Lung (tissue), 12 donors: ENCODE measurements around the gene PPP2R5C. TPM values are rescaled to one million over a fixed set of nuclear protein-coding genes. Genes with fewer than 3 reads are reported as not detected.

ENCODE experiments used
- ATAC-seq: fragments of 200-7000 bp; cut with Tn5 transposase; one replicate; pipeline ENCODE4 v1.9.1; 2020; ENCODE audit warnings: moderate number of reproducible peaks; ENCODE audit not compliant: insufficient read depth, low FRiP score
- DNase-seq, 3 donors: peaks; one replicate each; pipeline ENCODE4 v3.0.0-alpha.2; 2013 to 2017
- H3K27ac ChIP-seq, 2 donors: one replicate each; pipeline ENCODE4 v1.5.1; 2013; ENCODE audit warnings: mild to moderate bottlenecking in 2 of 2, moderate library complexity in 2 of 2, control low read depth in 1 of 2, inconsistent platforms in 1 of 2, low read depth in 1 of 2, low read length in 1 of 2
- H3K27me3 ChIP-seq, 3 donors: one replicate each; pipeline ENCODE4 v1.5.1; 2013; ENCODE audit warnings: low read length in 2 of 3; ENCODE audit not compliant: control insufficient read depth in 3 of 3, insufficient read depth in 3 of 3
- H3K36me3 ChIP-seq, 4 donors: one replicate each; pipeline ENCODE4 v1.5.1; 2013; ENCODE audit warnings: low read length in 4 of 4, mild to moderate bottlenecking in 1 of 4, moderate library complexity in 1 of 4; ENCODE audit not compliant: control insufficient read depth in 4 of 4, insufficient read depth in 4 of 4
- H3K4me1 ChIP-seq, 5 donors: one replicate each; pipeline ENCODE4 v1.5.1; 2013; ENCODE audit warnings: low read length in 5 of 5, mild to moderate bottlenecking in 2 of 5, moderate library complexity in 1 of 5; ENCODE audit not compliant: control insufficient read depth in 5 of 5, insufficient read depth in 5 of 5
- H3K4me3 ChIP-seq: one replicate; pipeline ENCODE4 v1.5.1; 2013; ENCODE audit warnings: mild to moderate bottlenecking, control low read depth, moderate library complexity
- H3K9ac ChIP-seq, 2 donors: one replicate each; pipeline ENCODE4 v1.5.1; 2013; ENCODE audit warnings: low read length in 2 of 2, control low read depth in 1 of 2; ENCODE audit not compliant: insufficient read depth in 1 of 2
- H3K9me3 ChIP-seq, 4 donors: one replicate each; pipeline ENCODE4 v1.5.1; 2013; ENCODE audit warnings: low read length in 3 of 4, mild to moderate bottlenecking in 1 of 4, moderate library complexity in 1 of 4; ENCODE audit not compliant: control insufficient read depth in 4 of 4, insufficient read depth in 3 of 4
- CTCF ChIP-seq: IDR thresholded peaks from 2 replicates; pipeline ENCODE4 v1.5.1; 2012; ENCODE audit warnings: mild to moderate bottlenecking; ENCODE audit errors: control extremely low read depth, extremely low read depth
- WGBS, 2 donors: extraction: QIAGEN DNeasy Blood & Tissue Kit; methylation state at CpG; one replicate each; pipeline ENCODE4 v1.1.7; 2013; 5-methylcytosine and 5-hydroxymethylcytosine counted together
- polyA plus RNA-seq, 2 donors: library from polyadenylated mRNA; stranded (reverse); fragments of 200-250 nt; gene quantifications; one replicate each; pipeline ENCODE4 v1.2.1, GENCODE V29; 2013
- total RNA-seq, 2 donors: library from RNA; depleted of rRNA in 1 of 2; stranded (reverse); fragments of >200 nt in 1 of 2; gene quantifications; one replicate each; pipeline ENCODE4 v1.2.1, GENCODE V29; 2014 to 2021
- donor health status: control.
- donor health status: control.
- donor health status: Bipolar disorder and iron deficiency.
- donor health status: healthy.
- donor health status: DM: yes; HTN: yes; CAD: no.

The PPP2R5C gene
- total and polyA plus RNA-seq, 4 donors, result 66.6 to 180 (median 126) TPM

DNA sequence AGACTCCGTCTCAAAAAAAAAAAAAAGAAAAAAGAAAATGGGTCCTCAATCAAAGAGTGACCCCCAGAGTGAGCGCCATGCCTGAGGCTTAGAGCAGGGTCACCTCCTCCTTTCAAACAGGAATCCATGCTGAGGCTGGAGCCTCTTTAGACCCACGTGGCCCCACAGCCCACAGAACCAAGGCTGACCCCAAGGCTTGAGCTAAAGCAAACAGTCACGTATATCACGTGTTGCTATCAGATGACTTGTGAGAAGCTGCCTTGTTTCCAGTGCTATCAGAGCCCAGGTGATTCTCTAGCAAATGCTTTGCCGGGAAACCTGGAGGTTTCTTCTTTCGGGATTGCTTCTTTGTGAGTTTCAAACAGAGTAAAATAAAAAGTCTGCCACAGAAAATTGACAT lies 171.2 kb downstream of the PPP2R5C start:
- Histone ChIP-seq H3K27me3 (no peaks in the 10 kb centered on the region), H3K27ac (no peak overlapping the region), H3K9me3 (no peaks in the 10 kb centered on the region), H3K4me1 (peaks cover 0 to 9% (median 3%) of the 10 kb centered on the region in 5 donors), H3K9ac (no peak overlapping the region), H3K36me3 (peaks cover 0 to 6% (median 0%) of the 10 kb centered on the region in 4 donors), H3K4me3 (no peak overlapping the region)
- WGBS, 2 donors, result 51 to 71% methylated on average over 7 of the region's 7 CpGs
- ATAC-seq (no peak), DNase-seq (peak in 1 of 3 donors; percentile 38)
- TF ChIP-seq CTCF, result no peak

DNA sequence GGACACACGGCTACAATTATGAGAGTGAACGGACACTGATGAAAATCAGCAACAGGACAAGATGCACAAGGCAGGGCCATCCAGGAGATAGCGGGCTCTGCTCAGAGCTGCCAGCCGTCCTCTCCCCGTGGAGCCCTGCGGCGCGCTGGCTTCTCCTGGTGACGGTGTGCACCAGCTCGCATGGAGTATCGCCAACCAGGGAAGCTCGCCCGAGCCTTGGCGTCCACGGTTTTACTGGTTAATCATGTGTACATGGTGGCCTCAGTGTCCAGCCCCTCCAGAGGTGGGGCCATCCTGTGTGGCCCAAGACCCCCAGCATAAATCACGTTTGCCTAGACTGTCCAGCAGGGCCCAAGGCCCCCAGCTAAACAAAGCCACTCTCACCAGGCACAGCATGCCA lies 171.7 kb downstream of the PPP2R5C start:
- H3K36me3 ChIP-seq, result peaks cover 0 to 5% (median 0%) of the 10 kb centered on the region in 4 donors
- no peak overlapping the region for H3K4me3 ChIP-seq
- ATAC-seq (no peak), DNase-seq (no peak)
- WGBS, 2 donors, result 85 to 87% methylated on average over 16 of the region's 16 CpGs
- no peaks in the 10 kb centered on the region for H3K27me3 ChIP-seq
- no peak overlapping the region for H3K9ac ChIP-seq
- no peak for TF ChIP-seq CTCF
- H3K4me1 ChIP-seq, result peaks cover 0 to 4% (median 3%) of the 10 kb centered on the region in 5 donors
- H3K27ac ChIP-seq, result no peak overlapping the region
- H3K9me3 ChIP-seq, result no peaks in the 10 kb centered on the region

DNA sequence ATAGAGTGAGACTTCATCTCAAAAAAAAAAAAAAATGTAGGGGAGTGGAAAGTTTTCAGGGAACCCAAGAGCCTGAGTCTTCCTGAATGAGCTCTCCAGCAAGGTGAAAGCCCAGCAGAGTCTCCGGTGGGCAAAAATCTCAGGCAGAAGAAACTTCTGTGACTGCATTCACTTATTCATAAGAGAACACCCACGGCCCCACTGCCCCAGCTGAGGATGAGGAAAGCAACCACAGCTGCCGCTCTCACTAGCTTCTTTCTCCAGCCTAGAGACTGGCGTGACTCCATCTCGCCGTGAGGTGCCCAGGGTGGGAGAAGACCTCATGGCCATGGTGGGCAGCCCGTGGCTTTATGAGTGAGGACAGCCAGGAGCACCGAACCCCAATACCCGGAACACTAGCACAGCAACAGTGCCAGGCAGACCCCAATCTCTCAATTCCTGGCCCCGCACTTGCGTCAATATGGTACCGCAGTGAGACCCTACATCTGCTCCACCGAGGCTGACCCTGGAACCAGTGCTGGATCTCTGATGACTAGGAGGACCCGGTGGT lies 173.2 kb downstream of the PPP2R5C start:
- no peaks in the 10 kb centered on the region for H3K36me3 ChIP-seq
- H3K9ac ChIP-seq, result no peak overlapping the region
- H3K27ac ChIP-seq, result no peak overlapping the region
- ATAC-seq (no peak), DNase-seq (no peak)
- peaks cover 0 to 5% (median 0%) of the 10 kb centered on the region in 4 donors for H3K9me3 ChIP-seq
- WGBS, 2 donors, result 91 to 94% methylated on average over 14 of the region's 14 CpGs
- no peak for TF ChIP-seq CTCF
- no peaks in the 10 kb centered on the region for H3K4me1 ChIP-seq
- no peak overlapping the region for H3K4me3 ChIP-seq
- H3K27me3 ChIP-seq, result no peaks in the 10 kb centered on the region
